ENCODE measurements around the gene PITX2.
A peak's percentile ranks its signal among the peaks of the same experiment; 100 is the strongest.

PITX2 gene

DNA sequence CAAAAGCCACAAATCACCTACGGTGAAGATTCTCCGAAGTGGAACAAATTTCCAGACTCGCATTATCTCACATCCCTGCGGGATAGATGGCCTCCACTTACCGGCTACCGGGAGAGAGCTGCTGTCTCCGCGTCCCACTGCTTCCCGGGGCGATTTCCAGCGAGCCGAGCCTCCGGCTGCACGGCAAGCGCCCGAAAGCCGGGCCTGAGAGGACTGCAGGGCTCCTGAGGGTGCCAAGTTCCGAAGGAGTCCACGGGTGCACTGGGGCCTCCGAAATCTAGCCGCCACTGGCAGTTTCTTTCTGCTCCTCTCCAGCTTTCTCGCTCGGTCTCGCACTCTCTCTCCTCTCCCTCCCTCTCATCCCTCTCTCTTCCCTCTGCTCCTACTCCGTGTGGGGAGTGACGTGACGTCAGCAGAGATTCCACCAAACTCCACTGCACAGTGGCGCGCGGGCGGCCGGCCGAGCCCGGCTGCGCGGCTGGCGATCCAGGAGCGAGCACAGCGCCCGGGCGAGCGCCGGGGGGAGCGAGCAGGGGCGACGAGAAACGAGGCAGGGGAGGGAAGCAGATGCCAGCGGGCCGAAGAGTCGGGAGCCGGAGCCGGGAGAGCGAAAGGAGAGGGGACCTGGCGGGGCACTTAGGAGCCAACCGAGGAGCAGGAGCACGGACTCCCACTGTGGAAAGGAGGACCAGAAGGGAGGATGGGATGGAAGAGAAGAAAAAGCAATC lies 14.0 kb upstream of the PITX2 start:
- no peak for DNase-seq (ENCODE audit: low read depth in 2 of 2)

DNA sequence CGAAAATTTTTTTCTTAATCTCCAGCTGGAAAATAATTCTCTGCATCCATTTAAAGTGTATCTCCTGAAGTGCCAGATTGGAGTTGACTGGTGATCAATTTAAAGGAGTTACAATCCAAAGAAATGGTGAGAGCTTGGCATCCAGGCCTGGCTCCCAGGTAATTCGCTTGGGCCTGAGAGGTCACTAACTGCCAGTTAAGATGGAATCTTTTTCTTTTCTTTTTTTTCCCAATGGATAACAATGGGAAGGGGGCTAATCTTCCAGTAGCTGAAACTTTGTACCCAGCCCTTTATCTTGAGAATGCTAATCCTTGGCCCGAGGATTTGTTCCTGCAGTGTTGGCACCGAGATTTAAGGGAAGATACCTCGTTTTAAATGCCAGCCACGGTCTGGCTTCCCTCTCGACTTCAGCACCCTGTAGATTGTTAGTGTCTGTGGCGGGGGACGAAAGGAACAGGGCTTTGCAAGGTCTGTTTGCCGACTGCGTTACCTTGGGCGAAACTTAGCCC lies 13.3 kb upstream of the PITX2 start:
- no peak for DNase-seq (ENCODE audit: low read depth in 2 of 2)

DNA sequence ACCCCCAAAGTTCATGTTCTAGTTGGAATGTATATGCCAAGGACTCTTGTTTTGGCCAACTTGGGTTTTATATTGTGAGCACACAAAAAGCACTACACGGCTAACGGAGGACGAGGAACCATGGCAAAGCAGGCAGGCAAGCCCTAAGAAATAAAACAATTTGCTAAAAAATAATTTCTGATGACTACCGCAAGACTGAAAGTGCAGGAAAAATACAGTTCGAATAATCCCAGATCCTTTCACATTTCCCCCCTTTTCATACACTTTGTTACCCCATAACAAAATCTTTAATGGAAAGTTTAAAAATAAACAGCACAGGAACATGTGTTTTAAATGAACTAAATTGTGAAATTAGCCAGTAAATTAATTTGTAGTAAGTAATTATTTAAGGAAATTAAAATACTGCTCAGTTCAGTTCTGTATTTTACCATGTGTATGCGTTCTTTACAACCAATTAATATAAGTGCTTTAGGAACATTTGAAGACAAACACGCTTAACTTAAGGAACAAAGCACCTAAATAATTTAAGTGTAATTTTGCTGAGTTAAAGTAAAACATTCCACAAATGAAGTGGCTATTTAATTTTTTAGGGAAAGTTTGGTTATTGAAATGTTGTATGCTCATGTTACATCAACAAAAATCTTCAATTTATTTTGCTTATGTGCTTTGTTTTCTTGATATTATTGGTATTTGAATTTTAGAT lies 12.4 kb upstream of the PITX2 start:
- DNase-seq (ENCODE audit: low read depth in 2 of 2), result no peak

DNA sequence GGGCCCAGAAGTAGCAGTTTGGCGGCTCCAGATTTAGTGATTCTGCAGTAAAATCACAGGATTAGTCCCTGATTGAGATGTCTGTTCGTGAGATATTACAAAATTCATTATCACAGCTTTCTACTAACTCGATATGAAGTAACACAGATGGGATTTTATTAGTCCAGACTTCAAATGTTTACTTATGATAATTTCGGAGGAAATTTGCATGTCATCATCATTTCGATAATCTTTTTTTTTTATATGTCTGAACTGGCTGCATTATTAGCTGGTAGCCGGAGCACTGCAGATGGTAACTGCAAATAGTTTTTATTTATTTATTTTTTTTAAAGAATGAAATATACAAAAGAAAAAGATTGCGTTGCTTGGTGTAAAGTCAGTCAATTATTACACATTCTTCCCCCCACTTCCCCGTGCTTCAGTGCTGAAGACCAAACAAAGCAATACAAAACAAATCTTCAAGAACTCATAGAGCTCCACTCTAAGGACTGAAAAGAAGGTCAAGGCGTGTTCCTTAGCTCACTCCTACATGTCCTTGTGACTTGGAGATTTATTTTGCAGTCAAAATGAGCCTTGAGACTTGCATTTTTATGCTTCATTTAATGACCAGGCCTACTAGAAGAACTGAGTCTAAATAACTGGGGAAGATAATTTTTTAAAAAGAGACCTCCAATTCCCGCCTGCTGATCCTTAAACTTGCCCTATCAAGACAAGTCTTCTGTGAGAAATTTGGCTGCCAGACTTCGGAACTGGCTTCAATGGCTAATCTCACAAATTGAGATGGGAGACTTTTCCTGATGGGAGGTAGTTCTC lies 11.7 kb upstream of the PITX2 start:
- no peak for DNase-seq (ENCODE audit: low read depth in 2 of 2)

DNA sequence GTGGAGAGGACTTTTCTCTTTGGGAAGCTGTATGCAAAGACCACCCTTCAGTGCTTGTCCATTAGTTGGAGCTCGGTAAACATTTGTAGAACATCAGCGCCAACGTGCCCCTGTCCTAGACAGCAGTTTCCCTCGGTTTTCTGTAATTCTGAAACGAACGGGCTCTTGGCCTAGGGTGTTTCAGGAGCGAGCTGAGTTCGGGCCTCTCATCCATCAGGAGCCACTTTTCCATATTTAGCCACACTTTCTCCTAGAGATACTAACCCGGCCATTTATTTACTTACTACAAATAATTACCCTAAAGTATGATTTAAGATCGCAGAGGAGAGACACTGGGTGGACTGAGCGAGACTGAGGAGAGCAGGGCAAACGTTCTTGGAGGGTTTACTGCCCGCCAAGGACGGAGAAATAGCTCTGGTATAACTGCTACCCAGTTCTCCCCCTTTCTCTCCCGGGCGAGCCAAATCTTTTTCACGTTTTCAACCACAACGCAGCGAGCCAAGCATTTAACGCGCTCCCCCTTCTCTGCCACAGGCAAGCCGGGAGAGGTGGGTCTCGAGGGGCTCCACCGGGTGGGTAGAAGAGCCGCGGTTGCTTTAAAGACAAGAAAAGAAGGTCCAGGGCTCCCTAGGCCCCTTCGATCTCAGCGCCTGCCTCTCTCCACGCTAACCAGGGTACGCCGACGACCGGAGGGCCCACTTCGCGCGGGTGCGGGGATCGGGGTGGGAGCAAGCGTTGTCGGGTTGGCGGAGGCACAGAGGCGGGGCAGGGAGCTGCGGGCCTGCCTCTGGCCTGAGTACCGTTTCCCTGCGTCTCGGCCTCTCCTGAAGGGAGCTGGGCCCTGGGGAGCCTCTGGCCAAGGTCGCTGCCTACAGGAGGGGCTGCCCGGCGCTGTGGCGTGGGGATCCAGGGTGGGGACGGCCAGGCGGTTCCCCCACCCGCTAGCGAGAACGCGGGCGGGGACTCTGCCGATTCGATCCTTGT lies 10.8 kb upstream of the PITX2 start:
- DNase-seq (ENCODE audit: low read depth in 2 of 2), result no peak

DNA sequence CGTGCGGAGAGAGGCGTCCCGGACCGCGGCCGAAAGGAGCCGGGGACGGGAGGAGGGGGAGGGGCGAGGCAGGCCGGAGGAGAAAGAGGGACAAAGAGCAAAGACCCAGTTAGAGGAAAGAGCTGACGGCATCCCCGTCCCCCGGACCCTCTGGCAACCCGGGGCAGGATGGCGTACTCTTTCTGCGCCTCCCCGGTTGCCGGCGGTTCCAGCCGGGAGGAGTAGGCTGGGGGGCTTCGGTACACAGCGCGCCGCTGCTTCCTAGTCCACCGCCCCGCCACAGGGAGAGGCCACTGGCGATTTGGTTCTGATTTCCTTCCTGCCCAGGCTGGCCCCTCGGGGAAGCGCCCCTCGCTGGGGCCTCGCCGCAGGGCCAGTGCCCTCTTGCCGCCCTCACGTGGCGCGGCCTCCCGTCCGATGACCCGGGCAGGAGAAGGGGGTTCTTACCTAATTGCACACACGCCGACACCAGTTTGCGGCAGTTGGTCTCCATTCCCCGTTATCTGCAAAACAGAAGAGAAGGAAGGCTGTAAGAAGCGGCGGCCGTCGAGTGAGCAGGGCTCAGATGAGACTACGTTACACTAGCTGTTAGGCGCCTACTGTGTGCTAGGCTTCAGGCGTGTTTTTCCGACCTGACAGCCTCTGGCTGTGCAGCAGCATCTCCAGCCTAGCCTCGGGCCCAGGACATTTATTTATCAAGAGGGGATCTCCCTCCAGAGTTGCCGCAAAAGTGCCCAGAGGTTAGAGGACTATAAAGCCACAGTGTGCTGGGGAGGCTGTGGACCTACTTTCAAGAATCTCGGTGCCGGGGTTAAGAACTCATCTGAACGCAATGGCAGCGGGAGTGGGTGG lies 9.9 kb upstream of the PITX2 start:
- no peak for DNase-seq (ENCODE audit: low read depth in 2 of 2)

DNA sequence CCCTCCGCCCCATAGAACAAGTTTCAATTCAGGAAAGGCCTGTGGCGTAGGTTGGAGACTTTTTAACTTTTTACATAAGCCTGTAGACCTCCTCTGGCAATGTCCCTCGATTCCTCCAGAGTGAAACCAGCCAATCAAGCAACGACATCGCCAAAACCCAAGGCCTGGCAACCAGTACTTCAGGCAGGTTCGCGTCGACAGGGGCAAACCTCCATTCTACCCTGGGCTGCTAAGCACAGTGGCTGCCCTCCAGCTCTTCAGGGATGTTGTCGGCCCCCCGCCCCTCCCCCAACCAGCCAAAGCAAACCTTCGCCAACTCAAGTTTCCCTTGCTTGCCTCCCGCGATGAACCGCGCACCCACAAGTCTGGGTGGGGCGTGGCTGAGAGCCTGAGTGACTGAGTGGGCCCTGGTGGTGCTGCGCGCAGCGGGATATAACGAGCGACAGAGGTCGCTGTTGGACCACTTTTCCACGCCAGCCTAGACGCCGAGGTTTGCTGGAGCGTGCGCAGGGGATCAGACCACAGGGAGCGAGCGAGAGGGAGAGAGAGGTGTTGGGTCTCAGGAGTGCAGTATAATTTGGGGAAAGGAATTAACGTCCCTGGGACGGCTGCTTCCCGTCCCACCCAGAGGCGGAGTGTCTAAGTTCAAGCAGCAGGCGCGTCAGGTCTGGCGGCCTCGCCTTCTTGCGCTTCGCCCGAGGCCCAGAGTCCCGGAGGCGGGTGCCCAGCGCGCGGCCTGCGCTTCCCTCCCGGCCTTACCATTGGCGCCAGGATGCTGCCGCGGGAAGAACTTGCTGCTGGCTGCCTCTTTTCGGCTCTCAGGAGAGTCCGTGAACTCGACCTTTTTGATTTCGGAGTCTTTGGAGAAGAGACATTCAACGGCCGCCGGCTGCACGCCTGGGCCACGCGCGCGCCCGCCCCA lies 9.0 kb upstream of the PITX2 start:
- DNase-seq (ENCODE audit: low read depth in 2 of 2), result peak in 1 of 2 donors; percentile 31

DNA sequence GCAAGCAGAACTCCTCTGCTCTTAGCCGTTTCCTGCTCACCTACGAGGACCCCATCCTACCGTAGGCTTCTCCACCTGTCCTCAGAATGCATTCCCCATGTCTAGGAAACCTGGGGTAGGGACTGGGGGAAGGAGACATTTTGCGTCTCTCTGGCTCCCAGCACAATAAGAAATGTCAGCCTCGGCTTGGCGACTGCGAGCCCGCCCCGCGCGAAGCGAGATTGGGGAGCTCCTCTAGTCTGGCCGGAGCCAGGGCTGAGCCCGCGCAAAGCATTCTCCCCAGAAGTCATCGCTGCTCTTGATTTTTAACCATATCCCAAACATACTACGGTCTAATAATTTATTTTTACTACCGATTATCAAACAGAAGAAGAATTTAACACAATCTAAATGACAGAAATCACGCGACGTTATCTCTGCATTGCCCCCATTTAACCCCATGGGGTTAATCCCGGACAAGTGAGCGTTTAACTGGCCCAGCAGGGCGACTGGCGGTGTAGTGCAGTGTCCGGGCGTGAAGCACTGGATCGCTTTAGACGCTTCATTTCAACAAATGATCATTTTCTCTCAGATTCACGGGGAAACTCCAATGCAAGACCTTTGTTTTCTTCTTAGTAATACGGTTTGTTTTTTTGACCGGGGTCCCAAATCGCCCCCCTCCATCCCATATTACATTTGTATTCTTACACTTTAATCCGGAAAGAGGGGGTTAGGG lies 8.0 kb upstream of the PITX2 start:
- no peak for DNase-seq (ENCODE audit: low read depth in 2 of 2)

DNA sequence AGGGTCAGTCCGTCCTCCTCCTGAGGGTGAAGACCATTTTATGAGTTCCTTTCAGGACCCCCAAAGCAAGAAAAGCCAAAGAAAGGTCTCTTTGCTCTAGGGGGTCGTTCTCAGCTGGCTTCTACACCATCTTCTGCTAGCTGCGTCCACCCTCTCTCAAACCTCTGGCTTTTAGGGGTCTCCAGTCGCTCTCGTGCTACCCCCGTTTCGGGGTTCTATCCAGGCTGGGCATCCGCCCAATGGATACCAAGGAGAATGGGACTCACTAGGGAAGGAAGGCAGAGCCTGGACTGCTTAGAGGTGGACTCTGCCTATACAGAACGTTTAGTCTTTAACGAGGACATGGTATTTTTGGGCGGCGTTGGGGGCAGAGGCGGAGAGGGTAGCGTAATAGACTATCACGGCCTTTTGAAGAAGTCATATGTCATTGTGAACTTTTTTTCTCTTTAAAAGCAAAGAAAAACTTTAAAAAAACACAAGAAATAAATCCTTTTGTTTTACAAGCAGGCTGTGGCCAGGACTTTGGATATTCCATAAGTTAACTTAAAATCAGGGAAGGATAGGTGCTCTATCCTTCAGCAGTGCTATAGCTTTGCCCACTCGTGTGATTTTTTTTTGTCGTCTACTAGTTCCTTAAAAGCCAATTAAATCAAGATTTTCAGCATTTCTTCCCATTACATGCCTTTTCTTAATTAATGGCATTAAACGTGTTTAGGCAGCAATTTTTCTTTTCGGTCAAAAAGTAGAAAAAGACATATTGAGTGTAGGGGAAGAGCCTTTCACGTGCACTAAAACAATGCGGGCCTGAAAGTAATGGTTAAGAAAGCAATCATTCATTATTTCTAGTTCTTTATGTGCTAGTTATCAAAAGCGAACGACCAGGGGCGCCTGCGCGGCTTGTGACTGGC lies 7.2 kb upstream of the PITX2 start:
- no peak for DNase-seq (ENCODE audit: low read depth in 2 of 2)

DNA sequence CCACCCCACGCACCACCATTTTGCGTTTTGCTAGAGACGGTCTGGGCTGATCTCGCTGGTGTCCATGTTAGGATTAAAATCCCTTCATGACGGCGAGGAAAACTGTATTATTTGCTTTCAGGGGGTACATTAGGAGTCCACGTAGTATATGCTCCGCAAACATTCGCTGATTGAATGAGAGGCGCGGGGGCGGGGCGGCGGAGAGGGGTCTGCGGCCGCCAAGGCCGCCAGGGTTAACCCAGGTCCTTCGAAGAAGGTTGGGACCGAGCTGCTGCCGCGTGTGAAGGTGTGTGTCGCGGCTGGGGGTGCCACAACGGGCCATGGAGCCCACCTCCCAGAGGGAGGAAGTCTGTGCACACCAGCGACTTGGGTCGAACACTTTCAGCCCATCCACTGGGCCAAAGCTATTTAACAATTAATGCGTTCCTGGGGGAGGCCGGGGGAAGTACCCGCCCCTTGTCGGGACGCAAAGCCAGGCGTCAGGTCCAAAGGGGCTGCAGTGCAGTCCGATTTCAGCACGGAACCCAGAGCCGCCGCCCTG lies 6.4 kb upstream of the PITX2 start:
- DNase-seq (ENCODE audit: low read depth in 2 of 2), result no peak

DNA sequence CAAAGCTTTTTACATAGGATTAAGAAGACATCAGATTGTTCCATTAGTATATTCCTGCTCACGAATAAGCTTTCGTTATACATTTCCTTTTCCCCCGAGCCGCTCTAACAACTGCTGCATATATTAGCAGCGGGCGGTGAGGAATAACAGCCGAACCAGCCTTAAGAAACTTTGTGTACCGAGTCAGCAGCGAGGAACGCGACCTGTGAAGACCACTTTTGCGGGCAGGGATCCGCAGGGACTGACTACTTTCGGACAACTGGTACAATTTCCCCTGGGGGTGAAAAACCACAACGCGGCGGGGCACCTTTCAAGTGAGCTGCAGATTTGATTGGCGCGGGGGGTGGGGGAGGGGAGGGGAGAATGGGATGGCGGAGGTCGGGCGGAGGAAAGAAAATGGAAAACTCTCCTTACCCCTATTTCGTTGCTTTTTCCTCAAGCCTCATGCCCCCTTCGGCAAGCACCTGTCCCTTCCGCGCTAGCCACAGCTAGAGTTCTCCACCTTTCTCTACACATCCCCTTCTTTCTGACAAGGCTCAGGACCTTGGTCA lies 5.9 kb upstream of the PITX2 start:
- no peak for DNase-seq (ENCODE audit: low read depth in 2 of 2)

DNA sequence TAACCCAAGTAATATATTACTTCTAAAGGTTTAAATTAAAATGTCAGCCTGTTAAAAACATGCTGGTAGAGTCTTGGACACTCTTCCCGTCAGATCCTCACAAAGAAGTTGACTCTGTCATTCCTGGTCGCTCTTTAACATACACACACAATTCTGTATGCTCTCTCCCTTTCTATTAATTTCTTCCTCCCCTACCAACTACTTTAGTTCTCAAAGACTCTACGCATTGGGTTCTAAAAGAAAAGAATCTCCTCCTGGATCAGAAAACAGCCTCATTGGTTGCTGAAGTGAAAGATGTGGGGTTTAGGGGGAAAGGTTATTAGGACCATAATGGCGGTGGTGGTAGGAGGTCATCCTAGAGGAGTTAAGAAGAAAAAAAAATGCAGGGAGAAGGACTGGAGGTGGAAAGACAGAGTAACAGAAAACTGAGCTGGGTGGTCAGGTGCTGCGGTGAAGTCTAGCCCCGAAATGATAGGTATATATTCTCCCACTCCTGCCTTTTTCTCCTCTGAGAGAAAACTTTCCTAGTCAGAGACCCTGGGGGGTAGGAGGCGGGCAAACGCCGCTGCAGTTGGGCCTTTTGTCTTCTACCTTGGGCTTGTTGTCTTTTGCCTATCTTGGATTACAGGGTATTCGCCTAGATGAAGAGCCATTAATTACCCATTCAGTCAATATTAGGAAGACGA lies 5.2 kb upstream of the PITX2 start:
- DNase-seq (ENCODE audit: low read depth in 2 of 2), result no peak

DNA sequence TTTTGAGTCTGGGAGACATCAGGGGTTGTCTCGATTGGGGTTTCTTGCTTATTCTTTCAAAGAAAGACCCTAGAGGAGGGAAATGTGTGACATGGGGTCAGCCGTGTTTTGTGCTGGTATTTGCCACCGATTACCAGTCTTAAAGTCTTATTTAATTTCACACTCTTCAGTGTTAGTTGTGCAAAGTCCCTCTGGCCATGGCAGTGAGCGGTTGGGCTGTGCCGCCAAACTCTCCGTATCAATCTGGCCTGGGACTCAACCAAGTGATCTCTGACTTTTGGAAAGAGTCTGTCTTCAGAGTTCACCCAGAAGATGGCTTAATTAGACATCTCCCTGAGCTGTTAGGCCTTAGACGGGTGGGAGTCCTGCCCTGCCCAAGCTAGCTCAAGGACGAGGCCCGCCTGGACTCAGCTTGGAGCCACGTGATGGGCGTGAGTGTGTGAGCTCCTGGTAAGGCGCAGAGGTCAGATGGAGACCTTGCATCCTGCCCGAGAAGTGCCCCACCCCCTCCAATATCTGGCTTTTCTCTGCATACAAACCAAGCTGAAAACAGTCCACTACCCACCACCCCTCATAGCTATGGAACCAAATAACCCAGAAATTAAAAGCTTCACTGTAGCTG lies 3.8 kb upstream of the PITX2 start:
- DNase-seq (ENCODE audit: low read depth in 2 of 2), result no peak

DNA sequence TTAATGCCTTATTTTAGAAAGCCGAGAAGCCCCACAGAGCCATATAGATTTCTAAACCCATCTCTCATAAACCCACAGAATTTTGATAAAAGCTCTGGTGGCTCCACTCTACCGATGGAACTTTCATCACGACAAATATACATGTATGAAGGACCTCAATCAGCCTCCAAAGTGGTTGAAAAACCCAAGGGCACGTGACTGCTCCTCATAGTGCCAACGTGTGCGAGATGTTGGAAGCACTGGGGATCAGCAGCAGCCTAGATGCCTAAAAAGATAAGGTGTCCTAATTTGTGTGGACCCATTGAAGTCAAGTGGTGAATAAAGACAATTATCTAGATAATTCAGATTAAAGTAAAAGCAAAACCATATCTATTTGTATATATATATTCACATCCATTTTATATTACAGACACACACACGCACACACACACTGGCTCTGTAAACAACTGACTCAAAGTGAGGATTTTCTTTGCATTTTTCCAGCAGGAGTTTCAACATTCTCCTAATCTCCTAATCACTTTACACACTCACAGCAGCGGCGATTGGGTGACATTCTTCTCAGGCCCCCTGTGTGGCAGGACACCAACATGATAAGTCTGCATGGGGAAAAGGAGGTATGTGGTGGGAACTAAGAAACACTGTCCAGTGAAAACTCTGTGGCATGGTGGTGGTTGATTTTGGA lies 2.8 kb upstream of the PITX2 start:
- no peak for DNase-seq (ENCODE audit: low read depth in 2 of 2)

DNA sequence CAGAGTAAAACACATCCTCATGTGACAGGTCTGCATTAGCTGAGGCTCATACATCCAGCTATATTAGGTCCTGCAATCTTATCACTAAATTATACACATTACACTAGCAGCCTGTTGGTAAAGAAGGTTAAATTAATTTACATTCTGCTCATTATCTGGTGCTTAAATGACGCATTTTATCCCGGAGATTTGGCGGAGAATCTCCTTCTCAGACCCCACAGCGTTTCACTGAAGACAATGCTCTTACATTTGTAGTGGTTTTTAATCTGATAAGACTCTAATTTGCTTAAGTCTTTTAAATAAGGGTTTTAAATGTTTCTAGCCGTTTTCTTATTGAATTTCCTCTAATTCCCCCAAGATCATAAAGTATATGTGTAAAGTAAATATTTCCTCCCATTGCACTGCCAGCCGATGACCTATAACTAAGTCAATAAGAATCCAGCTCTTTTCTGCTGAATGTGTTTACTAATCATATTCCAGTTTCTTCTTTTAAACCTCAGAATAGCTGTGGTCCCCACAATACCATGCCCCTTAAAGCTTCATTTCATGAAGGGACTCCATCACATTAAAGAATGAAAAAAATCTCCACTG lies 2.1 kb upstream of the PITX2 start:
- DNase-seq (ENCODE audit: low read depth in 2 of 2), result no peak
